ENCODE measurements around the gene PAPOLA.

GRCh38 chr14:96494331-96494730 lies 7.9 kb upstream of the PAPOLA start:
- TF ChIP-seq USF1 (IDR thresholded peaks at IDR 0.05) (no peak), CEBPB (IDR thresholded peaks at IDR 0.05) (no peak), MAX (IDR thresholded peaks at IDR 0.05) (no peak), TEAD4 (IDR thresholded peaks at IDR 0.05) (no peak), EP300 (IDR thresholded peaks at IDR 0.05; ENCODE audit: borderline replicate concordance) (no peak), NFIC (IDR thresholded peaks at IDR 0.05) (no peak), RAD21 (IDR thresholded peaks at IDR 0.05; ENCODE audit: low read depth) (no peak), TAF1 (IDR thresholded peaks at IDR 0.05; ENCODE audit: low read depth) (no peak), CREB1 (IDR thresholded peaks at IDR 0.05; ENCODE audit: low read depth) (no peak)
- TF ChIP-seq, protein P1, sequence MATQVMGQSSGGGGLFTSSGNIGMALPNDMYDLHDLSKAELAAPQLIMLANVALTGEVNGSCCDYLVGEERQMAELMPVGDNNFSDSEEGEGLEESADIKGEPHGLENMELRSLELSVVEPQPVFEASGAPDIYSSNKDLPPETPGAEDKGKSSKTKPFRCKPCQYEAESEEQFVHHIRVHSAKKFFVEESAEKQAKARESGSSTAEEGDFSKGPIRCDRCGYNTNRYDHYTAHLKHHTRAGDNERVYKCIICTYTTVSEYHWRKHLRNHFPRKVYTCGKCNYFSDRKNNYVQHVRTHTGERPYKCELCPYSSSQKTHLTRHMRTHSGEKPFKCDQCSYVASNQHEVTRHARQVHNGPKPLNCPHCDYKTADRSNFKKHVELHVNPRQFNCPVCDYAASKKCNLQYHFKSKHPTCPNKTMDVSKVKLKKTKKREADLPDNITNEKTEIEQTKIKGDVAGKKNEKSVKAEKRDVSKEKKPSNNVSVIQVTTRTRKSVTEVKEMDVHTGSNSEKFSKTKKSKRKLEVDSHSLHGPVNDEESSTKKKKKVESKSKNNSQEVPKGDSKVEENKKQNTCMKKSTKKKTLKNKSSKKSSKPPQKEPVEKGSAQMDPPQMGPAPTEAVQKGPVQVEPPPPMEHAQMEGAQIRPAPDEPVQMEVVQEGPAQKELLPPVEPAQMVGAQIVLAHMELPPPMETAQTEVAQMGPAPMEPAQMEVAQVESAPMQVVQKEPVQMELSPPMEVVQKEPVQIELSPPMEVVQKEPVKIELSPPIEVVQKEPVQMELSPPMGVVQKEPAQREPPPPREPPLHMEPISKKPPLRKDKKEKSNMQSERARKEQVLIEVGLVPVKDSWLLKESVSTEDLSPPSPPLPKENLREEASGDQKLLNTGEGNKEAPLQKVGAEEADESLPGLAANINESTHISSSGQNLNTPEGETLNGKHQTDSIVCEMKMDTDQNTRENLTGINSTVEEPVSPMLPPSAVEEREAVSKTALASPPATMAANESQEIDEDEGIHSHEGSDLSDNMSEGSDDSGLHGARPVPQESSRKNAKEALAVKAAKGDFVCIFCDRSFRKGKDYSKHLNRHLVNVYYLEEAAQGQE (IDR thresholded peaks at IDR 0.05; ENCODE audit: low read depth), result no peak
